ES-I3 (cell line): ENCODE results near the gene SEMA4C.

Experiments
- H3K36me3 ChIP-seq: 2 replicates; pipeline ENCODE4 v1.6.1; 2013; ENCODE audit warnings: mild to moderate bottlenecking, low read length, control low read depth, moderate library complexity; ENCODE audit not compliant: insufficient read depth
- H3K4me1 ChIP-seq: 2 replicates; pipeline ENCODE4 v1.6.1; 2013; ENCODE audit warnings: mild to moderate bottlenecking, control low read depth, low read length; ENCODE audit not compliant: insufficient read depth
- H3K9ac ChIP-seq: 2 replicates; pipeline ENCODE4 v1.6.1; 2013; ENCODE audit warnings: low read depth, mild to moderate bottlenecking, low read length, moderate library complexity
- H3K9me3 ChIP-seq: 2 replicates; pipeline ENCODE4 v1.6.1; 2013; ENCODE audit warnings: mild to moderate bottlenecking, low read length, moderate library complexity; ENCODE audit not compliant: control insufficient read depth, insufficient read depth

The SEMA4C gene

DNA sequence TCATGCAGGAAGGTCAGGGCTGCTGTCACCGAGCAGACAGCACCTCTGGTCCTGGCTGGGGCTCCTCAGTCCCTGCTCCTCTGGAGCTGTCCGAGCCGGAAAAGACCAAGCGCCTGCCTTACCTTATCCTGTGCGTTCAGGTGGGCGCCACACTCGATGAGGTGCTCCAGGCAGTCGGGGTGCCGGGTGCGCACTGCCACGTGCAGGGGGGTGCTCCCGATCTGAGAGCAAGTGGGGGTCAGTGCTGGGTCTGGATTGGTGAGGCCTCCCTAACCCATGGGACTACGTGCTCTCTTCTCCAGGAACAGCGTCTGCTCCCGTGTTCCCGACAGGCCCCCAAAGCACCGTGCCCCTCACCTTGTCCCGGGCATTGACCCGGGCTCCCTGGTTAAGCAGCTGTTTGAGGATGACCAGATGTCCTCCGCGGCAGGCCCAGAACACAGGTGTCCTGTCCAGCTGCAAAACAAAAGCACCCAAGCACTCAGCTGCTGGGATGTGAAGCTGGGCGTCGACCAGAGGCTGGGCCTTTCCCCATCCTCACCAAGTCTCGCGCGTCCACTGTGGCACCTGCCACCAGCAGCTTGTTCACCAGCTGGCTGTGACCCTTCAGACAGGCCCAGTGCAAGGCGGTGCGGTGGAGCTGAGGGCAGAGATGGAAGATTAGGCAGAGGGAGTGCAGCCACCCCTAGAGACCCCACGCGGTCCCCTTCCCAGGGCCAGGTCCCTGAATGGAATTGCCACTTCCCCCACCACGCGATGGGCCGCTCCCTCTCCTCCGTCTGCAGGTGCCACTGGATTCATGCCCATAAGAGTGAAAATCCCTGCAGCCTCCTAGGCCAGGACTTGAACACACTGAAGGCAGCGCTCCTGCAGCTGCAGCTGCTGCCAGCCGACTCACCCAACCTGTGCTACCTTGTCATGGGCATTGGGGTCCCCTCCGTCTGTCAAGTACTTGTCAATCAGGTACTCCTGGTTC, 29.7 kb downstream of the SEMA4C start:
- H3K36me3 ChIP-seq: no peaks in the 10 kb centered on the region
- H3K4me1 ChIP-seq: no peaks in the 10 kb centered on the region; the same call in 1 of the 2 replicates
- no peaks in the 10 kb centered on the region for H3K9me3 ChIP-seq
- H3K9ac ChIP-seq: no peak overlapping the region

DNA sequence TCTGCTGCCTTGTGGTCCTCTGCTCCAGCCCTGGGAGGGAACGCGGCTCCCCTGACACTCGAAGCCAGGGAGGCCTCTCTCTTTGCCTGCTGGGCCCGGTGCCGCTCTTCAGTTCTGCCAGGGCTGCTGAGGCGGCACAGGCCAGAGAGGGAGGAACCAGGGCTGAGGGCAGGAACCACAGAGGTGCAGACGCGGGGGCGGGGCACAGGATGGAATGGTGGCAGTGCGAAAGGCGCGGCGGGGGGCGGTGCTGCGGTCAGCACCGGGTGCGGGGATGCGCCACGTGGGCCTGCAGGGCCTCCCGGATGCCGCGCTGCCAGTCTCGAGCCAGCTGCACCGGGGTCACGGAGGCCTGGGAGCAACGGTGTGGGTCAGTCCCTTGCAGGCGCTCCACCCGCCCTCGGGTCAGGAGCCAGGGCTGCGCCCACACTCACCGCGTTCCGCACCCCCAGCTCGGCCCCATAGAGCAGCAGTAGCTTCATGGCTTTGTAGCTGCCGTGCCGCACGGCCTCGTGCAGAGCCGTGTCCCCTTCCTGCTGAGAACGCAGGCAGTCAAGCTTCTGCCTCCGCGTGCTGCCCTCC, 30.5 kb downstream of the SEMA4C start:
- no peaks in the 10 kb centered on the region; the same call in 1 of the 2 replicates for H3K4me1 ChIP-seq
- H3K36me3 ChIP-seq: 0 out of 2 replicates have a peak, but pooled peaks cover 3% of the 10 kb centered on the region
- no peak overlapping the region for H3K9ac ChIP-seq
- no peaks in the 10 kb centered on the region for H3K9me3 ChIP-seq

DNA sequence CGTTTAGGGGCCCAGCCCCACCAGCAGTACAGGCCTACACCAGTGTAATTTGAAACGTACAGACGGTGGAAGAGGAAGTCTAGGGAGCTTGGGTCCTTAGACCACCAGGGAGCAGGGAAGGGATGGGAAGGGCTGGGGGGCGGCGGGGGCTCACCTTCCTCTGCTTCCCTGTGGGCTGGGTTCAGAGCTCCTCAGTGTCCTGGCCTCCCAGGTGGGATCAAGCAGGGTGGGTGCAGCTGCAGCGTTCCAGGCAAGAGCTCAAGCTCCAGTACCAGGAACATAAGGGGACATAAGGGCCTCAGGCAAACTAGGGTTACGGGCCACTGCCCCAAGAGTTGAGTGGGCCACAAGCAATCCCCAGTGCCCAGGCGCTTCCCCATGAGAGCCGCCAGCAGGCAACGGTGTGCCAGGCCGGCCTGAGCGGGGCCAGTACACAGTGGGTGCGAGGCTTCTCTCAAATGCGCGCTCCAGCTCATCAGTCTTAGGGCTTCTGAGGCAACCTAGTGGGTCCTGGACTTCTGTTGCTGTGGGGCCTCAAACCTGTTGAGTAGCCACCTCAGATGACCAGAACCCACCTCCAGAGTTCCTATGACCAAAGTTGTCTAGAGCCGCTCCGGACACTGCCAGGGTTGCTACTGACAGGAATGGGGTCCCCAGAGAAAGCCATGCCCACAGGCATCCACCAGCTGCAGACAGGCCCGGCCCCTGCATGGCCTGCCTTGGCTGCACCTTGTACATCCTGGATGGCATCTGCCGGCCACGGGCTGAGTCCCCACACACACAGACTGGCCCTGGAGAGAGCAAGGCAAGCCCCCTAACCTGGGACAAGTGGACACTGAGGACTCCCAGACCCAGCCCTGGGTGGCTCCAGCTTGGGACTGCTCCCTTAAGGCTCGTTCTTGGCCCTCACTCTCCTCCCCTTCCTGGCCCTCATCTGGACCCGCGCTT, 31.3 kb downstream of the SEMA4C start:
- H3K9ac ChIP-seq: no peak overlapping the region
- H3K4me1 ChIP-seq: no peaks in the 10 kb centered on the region; the same call in 1 of the 2 replicates
- H3K9me3 ChIP-seq: no peaks in the 10 kb centered on the region
- 0 out of 2 replicates have a peak, but pooled peaks cover 3% of the 10 kb centered on the region for H3K36me3 ChIP-seq

DNA sequence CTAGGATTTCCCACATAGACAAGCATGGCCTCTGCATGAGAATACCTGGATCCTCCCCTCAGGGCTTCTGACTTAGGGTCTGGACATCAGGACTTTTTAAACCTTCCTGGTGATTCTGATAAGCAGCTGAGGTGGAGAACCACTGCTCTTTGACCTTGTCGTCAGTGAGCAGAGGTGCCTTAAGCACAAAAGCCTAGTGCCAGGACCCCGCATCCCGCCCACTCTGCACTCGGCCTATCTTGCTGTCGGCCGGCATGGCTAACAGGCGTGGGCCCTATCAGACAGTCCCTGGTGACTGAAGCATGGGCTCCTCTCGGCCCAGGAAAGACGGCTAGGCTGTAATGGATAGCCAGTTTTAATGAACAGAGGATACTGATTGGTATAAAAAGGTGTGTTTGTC, 32.3 kb downstream of the SEMA4C start:
- Histone ChIP-seq H3K9ac (no peak overlapping the region), H3K9me3 (no peaks in the 10 kb centered on the region), H3K36me3 (0 out of 2 replicates have a peak, but pooled peaks cover 3% of the 10 kb centered on the region), H3K4me1 (no peaks in the 10 kb centered on the region; the same call in 1 of the 2 replicates)

DNA sequence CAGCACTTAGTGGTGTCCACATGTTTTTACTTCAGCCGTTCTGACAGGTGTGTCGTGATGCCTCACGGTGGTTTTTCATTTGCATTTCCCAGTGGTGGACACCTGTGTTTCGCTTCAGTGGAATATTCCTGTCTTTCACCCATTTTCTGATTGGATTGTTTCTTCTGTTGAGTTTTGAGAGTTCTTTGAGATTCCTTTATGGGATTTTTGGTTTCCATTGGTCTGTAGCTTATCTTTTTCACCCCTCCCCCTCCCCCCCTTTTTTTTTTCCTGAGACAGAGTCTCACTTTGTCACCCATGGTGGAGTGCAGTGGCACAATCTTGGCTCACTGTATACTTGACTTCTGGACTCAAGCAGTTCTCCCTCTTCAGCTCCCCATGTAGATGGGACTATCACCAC, 34.0 kb downstream of the SEMA4C start:
- Histone ChIP-seq H3K36me3 (0 out of 2 replicates have a peak, but pooled peaks cover 3% of the 10 kb centered on the region), H3K9me3 (no peaks in the 10 kb centered on the region), H3K4me1 (peaks cover 7% of the 10 kb centered on the region; the same call in 1 of the 2 replicates), H3K9ac (no peak overlapping the region)

DNA sequence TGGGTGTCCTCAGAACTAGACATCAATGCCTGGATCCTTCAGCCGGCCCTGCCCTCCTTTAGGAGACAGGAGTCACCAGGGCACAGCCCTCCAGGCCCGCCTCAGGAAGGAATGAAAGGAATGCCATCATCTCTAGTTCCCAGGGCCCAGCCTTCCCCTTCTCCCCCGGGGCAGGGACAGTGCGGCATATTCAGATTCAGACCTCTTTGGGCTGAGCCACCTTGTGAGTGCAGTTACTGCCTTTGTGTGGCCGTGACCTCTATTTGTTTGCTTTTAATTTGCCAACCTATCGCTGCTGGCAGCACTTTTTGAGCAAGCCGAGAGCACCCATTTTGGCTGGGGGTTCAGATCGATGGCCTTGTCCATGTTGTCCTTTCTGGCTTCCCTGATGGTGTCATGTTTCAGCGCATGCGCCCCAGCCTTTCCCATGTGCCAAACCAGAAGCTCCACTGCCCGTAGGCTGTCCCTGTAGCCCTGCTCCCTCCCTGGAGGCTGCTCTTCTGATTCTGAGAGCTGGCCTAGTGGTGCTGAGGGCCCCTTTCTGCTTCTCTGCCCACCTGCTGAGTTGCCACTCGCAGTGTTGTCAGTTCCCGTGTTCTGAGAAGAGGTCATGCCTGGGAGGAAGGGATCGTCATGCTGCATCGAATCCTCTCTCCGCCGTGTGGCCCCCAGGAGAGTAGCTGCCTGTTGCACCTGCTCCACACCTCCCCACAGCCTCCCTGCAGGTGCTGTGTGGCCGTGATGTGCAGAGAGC, 36.9 kb downstream of the SEMA4C start:
- Histone ChIP-seq H3K36me3 (peaks cover 4% of the 10 kb centered on the region), H3K9ac (peak overlapping the region; percentile 38; the same call in 1 of the 2 replicates), H3K4me1 (peaks cover 7% of the 10 kb centered on the region; the same call in 1 of the 2 replicates), H3K9me3 (no peaks in the 10 kb centered on the region)

DNA sequence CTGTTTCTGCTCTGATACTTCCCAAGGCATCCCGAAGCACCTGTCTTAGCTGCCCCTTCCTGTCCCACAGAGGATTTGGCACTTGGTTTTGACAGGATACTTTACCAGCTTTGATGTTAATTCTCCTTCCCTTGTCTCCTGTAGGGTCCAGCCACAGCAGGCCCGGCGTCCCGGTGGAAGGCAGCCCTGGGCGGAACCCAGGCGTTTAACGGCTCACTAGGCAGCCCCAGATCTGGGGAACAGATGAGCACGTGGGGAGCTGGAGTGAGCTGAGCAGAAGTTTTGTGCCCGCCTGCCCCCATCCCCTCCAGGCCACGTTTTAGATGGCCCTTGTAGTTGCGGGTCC, 37.5 kb downstream of the SEMA4C start:
- Histone ChIP-seq H3K9me3 (no peaks in the 10 kb centered on the region), H3K36me3 (peaks cover 10% of the 10 kb centered on the region), H3K9ac (peak overlapping the region; percentile 38; the same call in 1 of the 2 replicates), H3K4me1 (peaks cover 7% of the 10 kb centered on the region; the same call in 1 of the 2 replicates)

DNA sequence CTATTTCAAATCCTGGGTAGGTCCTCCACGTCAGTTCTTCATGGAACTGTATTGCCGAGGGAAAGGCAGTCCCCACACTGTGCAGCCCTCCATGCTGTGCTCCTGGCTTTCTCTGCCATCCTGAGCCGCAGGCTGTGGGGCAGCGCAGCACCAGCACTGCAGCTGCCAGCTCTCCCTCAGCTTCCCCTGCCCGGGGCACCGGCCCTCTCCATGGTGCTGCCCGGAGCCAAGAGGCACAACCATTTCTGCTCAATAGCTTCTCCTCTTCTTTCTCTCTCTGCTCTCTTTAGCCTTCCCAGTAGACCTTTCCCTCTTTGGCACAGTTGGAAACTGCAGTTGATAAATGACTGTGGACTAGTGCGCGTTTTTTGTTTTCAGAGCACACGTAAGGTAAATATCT, 38.2 kb downstream of the SEMA4C start:
- no peak overlapping the region for H3K9ac ChIP-seq
- peaks cover 7% of the 10 kb centered on the region; the same call in 1 of the 2 replicates for H3K4me1 ChIP-seq
- H3K36me3 ChIP-seq: peaks cover 10% of the 10 kb centered on the region
- H3K9me3 ChIP-seq: no peaks in the 10 kb centered on the region

DNA sequence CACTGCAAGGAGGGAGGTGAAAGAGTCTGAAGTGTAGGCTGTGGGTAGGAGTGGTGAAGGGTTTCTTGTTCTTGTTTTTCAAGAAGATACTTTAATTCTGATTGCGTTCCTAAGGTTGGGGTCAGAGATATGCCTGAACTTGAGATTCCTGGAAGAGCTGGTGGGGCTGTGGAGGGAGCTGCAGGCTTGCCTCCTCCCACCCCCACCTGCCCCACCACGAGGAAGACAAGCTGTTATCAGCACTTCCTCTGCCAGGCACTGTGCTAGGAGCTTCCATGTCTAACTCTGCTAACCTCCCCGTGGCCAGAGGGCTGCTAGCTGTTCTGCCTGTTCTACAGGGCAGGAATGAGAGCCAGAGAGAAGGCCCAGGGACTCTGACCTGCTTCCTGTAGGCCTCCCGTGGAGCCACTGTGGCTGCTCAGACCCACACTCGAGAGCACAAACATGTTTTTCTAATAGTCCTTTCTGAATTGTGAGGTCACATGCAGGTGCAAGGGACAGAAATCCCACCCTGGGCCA, 39.8 kb downstream of the SEMA4C start:
- Histone ChIP-seq H3K36me3 (peaks cover 10% of the 10 kb centered on the region), H3K9ac (no peak overlapping the region), H3K9me3 (no peaks in the 10 kb centered on the region), H3K4me1 (peaks cover 7% of the 10 kb centered on the region; the same call in 1 of the 2 replicates)

DNA sequence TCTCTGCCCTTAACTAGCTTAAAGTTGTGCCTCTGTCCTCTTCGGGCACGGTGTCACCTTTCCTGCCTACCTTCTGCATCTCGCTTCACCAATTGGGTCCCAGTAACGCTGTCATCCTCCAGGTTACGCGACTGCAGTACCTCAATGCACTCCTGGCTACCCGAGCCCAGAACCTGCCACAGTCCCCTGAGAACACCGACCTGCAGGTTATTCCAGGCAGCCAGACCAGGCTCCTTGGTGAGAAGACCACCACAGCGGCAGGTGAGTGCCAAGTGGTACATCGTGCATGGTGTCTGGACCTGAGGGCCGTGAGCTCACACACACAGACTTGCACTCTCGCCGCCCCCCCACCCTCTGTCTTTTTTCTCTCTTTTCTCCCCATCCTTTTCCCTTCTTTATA, 41.0 kb downstream of the SEMA4C start:
- peaks cover 7% of the 10 kb centered on the region for H3K36me3 ChIP-seq
- H3K9ac ChIP-seq: no peak overlapping the region
- no peaks in the 10 kb centered on the region for H3K9me3 ChIP-seq
- H3K4me1 ChIP-seq: peaks cover 7% of the 10 kb centered on the region; the same call in 1 of the 2 replicates

DNA sequence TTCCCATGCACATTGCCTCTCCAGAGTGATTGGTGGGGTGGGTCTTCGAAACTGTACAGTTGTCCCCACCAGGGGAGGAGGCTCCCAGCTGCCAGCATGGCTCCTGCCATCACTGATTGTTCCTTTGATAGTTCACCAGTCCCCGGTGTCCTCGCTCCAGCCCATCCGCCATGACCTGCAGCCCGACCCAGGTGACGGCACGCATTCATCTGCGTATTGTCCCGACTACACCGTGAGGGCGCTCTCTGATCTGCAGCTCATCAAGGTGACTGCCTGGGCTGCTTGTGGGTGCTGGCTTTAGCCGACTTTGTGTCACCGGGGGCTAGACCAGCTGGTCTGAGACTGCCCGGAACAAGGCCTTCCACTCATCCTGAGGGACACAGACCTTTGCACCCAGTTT, 41.4 kb downstream of the SEMA4C start:
- Histone ChIP-seq H3K9me3 (no peaks in the 10 kb centered on the region), H3K36me3 (peaks cover 7% of the 10 kb centered on the region), H3K9ac (no peak overlapping the region), H3K4me1 (peaks cover 7% of the 10 kb centered on the region; the same call in 1 of the 2 replicates)

DNA sequence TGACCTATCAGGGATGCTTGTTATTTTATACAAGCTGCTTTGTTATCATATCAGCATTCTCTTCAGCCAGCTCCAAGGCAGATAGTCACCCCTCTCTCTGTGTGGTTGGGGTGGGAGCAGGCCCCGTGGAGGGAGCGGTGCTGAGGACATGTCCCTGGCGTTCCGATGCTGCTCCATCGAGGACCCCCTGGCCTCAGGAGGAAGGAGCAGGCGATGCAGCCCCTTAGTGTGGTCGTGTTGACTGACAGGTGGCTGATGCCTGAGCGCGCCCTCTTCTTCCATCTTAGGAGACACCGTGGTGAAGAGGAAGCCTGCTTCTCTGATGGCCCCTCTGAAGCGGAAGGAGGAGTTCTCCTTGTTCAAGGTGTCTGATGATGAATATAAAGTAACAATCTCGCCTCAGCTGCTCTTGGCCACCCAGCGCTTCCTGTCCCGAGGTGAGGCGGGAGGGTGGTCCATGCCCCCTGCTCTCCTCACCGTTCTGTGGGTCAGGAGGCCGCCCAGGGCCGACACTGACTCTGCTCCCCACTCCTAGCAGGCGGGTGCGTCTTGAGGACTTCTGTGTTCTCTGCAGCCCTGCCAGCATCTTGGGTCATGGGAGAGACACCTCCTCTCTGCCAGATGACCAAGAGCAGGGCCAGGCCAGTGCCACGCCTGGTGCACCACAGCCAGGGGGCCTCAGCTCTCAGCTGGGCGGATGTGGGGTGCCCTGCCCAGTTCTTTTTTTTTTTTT, 43.2 kb downstream of the SEMA4C start:
- peaks cover under 1% of the 10 kb centered on the region; the same call in 1 of the 2 replicates for H3K4me1 ChIP-seq
- no peak overlapping the region for H3K9ac ChIP-seq
- H3K36me3 ChIP-seq: peaks cover 7% of the 10 kb centered on the region
- no peaks in the 10 kb centered on the region for H3K9me3 ChIP-seq

DNA sequence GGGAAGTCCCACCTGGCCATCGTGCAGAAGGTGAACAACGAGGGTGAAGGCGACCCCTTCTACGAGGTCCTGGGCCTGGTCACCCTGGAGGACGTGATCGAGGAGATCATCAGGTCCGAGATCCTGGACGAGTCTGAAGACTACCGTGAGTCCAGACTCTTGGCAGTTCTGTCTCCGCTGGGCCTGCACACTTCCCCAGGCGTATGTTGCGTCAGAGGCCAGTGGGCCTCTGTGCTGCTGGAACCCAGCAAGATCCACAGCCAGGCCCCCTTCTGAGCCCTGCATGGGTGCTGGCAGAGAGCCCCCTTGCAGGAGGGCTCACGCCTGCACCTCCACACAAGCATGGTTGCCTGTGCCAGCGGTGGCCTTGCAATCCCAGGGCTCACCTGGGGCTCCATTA, 44.8 kb downstream of the SEMA4C start:
- H3K4me1 ChIP-seq: no peaks in the 10 kb centered on the region
- H3K9ac ChIP-seq: no peak overlapping the region
- H3K9me3 ChIP-seq: no peaks in the 10 kb centered on the region
- H3K36me3 ChIP-seq: peaks cover 7% of the 10 kb centered on the region
